GM12801 (cell line): ENCODE results near the gene SBF2.

Experiments used
- CTCF ChIP-seq: IDR thresholded peaks from one replicate; pipeline ENCODE4 v1.5.1; 2011; ENCODE audit warnings: control low read depth; ENCODE audit not compliant: insufficient read length; ENCODE audit errors: extremely low read depth

Gene SBF2

DNA sequence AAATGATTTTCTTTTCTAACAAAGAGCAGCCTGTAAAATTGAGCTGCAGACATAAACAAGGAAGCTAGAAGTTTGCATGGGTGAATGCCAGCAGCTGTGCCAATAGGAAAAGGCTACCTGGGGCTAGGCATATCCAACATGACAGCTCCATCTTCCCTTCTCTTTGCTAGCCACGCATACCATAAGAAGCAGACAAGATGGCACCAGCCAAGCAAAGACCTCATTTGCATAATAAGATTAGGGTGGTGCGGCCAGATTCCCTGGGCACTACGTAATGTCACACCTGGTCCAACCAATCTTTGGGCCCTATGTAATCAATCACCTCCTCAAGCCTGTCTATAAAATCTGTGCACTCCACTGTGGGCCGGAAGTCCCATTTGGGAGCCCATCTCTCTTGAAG is 521.8 kb downstream of the SBF2 start:
- TF ChIP-seq CTCF = no peak

DNA sequence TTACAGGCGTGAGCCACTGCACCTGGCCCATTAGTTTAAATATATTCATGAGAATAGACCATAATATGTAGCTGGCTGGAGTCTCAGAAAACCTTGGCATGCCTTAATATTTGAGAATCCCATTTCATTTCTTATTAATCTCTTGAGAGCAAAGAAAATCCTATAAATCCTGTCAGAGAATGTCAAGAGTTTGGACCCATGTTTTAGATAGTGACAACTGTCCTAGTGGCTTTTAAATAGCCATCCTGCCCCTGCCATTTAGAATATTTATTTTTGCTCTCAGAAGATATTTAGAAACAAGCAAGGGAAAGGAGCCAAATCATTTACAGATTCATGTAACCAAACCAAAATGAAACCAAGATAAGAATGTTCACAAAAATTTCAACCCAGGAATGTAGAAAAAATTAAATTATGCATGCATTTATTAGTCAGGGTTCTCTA is 522.9 kb downstream of the SBF2 start:
- TF ChIP-seq CTCF = no peak

DNA sequence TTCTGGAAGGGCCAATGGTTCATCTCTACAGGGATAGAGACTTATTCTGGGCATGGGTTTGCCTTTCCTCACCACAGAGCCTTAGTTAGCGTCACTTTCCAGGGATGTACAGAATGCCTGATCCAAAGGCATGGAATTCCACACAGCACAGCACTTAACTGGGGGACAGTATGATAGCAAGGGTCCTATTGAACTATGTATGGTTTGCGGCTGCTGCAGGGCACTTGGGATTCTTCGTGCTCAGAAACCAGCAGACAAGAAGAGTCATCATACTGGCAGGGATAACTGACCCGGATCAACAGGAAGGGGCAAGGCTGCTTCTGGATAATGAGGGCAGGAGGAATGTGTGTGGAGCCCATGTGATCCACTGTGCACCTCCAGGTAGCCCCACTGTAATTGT is 524.4 kb downstream of the SBF2 start:
- no peak for TF ChIP-seq CTCF

DNA sequence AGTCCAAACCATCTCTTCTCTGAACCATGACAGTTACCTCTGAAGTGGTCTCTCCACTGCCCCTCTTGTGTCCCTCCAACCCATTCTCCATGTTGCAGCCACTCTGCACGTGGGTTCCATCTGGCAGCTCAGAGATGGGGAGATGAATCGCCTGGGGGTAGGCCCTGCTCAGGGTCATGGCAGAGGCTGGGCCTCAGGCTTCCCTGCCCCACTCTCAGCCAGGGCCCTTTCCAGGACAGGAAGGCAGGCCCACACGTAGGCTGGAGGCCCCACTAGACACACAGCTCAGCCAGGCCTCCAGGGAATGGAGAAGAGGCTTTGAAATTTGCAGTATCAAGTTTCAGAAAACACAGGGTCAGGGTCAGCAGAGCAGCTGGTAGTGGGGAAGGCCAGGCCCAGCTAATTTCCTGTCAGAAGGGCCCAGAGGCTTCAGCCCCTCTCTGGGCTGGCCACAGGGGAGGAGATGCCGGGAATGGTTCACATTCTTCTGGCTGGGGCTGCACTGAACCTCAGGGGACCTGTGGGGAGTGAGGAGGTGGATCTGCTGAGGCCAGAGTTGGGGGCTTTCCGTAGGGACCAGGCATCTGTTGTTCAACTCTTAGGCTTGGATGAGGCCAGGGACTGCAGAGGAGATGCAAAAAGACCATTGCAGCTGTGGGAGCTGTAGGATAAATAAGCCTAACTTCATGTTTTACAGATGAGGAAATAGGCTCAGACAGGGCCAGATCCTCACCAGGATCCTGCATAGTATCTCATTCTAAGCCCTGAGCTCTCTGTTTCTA is 528.5 kb downstream of the SBF2 start:
- TF ChIP-seq CTCF = no peak

DNA sequence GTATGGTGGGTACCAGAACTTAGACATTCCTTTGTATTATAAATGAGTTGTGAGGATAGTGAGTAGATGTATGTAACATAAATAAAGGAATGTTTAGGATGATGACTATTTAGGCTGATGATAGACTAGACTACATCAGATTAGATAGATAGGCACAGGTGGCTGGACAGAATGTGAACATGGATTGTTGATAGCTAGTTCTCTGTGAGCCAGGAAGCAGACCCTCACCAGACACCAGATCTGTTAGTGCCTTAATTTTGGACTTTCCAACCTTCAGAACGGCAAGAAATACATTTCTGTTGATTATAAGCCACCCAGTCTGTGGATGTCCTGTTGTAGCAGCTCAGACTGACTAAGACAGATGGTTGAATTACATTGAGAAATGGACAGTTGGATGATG is 530.7 kb downstream of the SBF2 start:
- TF ChIP-seq CTCF = no peak

- TF ChIP-seq CTCF = no peak
Measured at GRCh38 chr11:9762531-9762930, 531.5 kb downstream of the SBF2 start.

GRCh38 chr11:9761441-9761945 is 532.5 kb downstream of the SBF2 start:
- no peak for TF ChIP-seq CTCF
